ENCODE measurements around the gene EYA3. TPM values are rescaled to one million over a fixed set of nuclear protein-coding genes. Genes with fewer than 3 reads are reported as not detected.

EYA3 gene
- total RNA-seq, 2 donors from 2014 or later = 16.7 to 19.4 TPM

- intact Hi-C loops (cut with DNase I) = no loop called here
- TF ChIP-seq POLR2A (IDR thresholded peaks at IDR 0.05) = no peak
- no peak for TF ChIP-seq CTCF (IDR thresholded peaks at IDR 0.05)
- TF ChIP-seq POLR2AphosphoS5 (IDR thresholded peaks at IDR 0.05) = no peak
- WGBS = 82% methylated on average over 5 of the region's 5 CpGs
- no peaks in the 10 kb centered on the region for H3K9me3 ChIP-seq
- DNase-seq (ENCODE audit: low spot score) = no peak
- no peaks in the 10 kb centered on the region for H3K4me1 ChIP-seq (replicated peaks)
- H3K36me3 ChIP-seq = no peaks in the 10 kb centered on the region
- no peak overlapping the region for H3K27ac ChIP-seq
- no peak overlapping the region for H3K4me3 ChIP-seq
- H3K27me3 ChIP-seq (replicated peaks; ENCODE audit: insufficient read depth) = no peaks in the 10 kb centered on the region
Measured at GRCh38 chr1:28112388-28113241, 24.2 kb upstream of the EYA3 start.

DNA sequence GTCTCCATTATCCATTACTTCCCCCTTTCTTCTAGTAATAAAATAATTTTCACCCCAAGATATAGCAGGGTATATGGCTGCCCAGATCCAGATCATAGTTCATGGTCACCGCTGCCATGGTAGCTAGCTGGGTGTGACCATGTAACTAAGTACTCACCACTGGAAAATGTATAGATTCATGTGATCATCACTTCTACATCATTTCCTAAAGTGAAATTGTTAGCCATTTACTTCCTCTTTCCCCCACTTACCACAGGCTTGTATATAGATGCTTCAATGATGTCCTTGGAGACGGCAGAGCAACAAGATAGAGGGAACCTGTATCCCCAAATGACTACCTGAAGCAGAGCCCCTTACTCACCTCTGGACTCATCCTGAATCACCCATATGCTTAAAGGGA is 22.7 kb upstream of the EYA3 start:
- intact Hi-C loops (cut with DNase I) = no loop called here
- Histone ChIP-seq H3K36me3 (no peaks in the 10 kb centered on the region), H3K4me3 (no peak overlapping the region), H3K4me1 (replicated peaks) (no peaks in the 10 kb centered on the region), H3K27me3 (replicated peaks; ENCODE audit: insufficient read depth) (no peaks in the 10 kb centered on the region), H3K27ac (no peak overlapping the region), H3K9me3 (no peaks in the 10 kb centered on the region)
- no peak for DNase-seq (ENCODE audit: low spot score)
- TF ChIP-seq POLR2A (IDR thresholded peaks at IDR 0.05) = no peak
- TF ChIP-seq POLR2AphosphoS5 (IDR thresholded peaks at IDR 0.05) = no peak
- TF ChIP-seq CTCF (IDR thresholded peaks at IDR 0.05) = no peak
- WGBS = 89% methylated on average over 2 of the region's 2 CpGs

DNA sequence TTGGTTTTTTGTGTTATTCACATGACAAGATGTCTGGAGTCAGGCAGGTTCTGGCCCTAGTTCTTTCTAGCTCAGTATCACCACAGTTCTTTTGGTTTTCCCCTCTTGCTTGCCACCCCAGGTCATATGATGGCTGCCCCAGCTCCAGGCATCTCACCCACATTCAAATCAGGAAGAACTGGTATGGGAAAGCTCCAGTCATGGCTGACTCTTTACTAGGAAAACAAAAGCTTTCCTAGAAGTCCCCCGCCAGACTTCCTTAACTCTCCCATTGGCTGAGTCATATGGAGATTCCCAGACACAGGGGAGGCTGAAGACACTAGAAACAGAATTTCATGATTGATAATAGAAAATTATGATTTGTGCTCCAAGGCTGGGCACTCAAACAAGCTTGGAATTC is 22.1 kb upstream of the EYA3 start:
- no peaks in the 10 kb centered on the region for H3K4me1 ChIP-seq (replicated peaks)
- TF ChIP-seq CTCF (IDR thresholded peaks at IDR 0.05) = no peak
- no peak for TF ChIP-seq POLR2AphosphoS5 (IDR thresholded peaks at IDR 0.05)
- TF ChIP-seq POLR2A (IDR thresholded peaks at IDR 0.05) = no peak
- intact Hi-C loops (cut with DNase I) = no loop called here
- H3K9me3 ChIP-seq = no peaks in the 10 kb centered on the region
- 66% methylated on average over 1 of the region's 1 CpG for WGBS
- H3K27me3 ChIP-seq (replicated peaks; ENCODE audit: insufficient read depth) = no peaks in the 10 kb centered on the region
- DNase-seq (ENCODE audit: low spot score) = no peak
- no peak overlapping the region for H3K27ac ChIP-seq
- no peaks in the 10 kb centered on the region for H3K36me3 ChIP-seq
- H3K4me3 ChIP-seq = no peak overlapping the region

DNA sequence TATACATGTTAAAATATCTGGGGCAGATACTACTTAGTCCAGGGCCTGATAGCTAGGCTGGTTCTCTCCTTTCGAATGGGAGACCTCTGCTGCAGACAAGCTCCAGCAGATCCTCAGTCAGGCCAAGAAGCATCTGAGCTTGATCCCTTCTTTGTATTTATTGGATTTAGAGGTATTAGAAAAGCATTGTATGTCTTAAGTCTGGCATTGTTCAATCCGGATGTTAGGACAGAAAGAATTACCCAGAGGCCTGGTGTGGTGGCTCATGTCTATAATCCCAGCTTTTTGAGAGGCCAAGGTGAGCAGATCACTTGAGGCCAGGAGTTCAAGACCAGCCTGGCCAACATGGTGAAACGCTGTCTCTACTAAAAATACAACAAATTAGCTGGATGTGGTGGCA is 21.2 kb upstream of the EYA3 start:
- TF ChIP-seq POLR2A (IDR thresholded peaks at IDR 0.05) (no peak), POLR2AphosphoS5 (IDR thresholded peaks at IDR 0.05) (no peak), CTCF (IDR thresholded peaks at IDR 0.05) (no peak)
- no peaks in the 10 kb centered on the region for H3K36me3 ChIP-seq
- H3K9me3 ChIP-seq = no peaks in the 10 kb centered on the region
- intact Hi-C loops (cut with DNase I) = no loop called here
- no peaks in the 10 kb centered on the region for H3K27me3 ChIP-seq (replicated peaks; ENCODE audit: insufficient read depth)
- no peaks in the 10 kb centered on the region for H3K4me1 ChIP-seq (replicated peaks)
- no peak for DNase-seq (ENCODE audit: low spot score)
- no peak overlapping the region for H3K4me3 ChIP-seq
- no peak overlapping the region for H3K27ac ChIP-seq
- 82% methylated on average over 3 of the region's 3 CpGs for WGBS

GRCh38 chr1:28108001-28108400 is 19.6 kb upstream of the EYA3 start:
- no peak for TF ChIP-seq CTCF (IDR thresholded peaks at IDR 0.05)
- Histone ChIP-seq H3K9me3 (no peaks in the 10 kb centered on the region), H3K27ac (no peak overlapping the region), H3K4me1 (replicated peaks) (no peaks in the 10 kb centered on the region), H3K27me3 (replicated peaks; ENCODE audit: insufficient read depth) (no peaks in the 10 kb centered on the region), H3K4me3 (no peak overlapping the region), H3K36me3 (no peaks in the 10 kb centered on the region)
- intact Hi-C loops (cut with DNase I) = no loop called here
- no peak for DNase-seq (ENCODE audit: low spot score)
- WGBS = 91% methylated on average over 2 of the region's 2 CpGs
